Chondrocyte (in vitro differentiated cells): Measurements from ENCODE around the gene ELK3. TPM values are rescaled to one million over a fixed set of nuclear protein-coding genes. Genes with fewer than 3 reads are reported as not detected.

Experiments used
- DNase-seq: peaks from one replicate; pipeline ENCODE4 v3.0.0; 2021; ENCODE audit warnings: mixed read lengths, low spot score
- H3K27ac Mint-ChIP-seq: one replicate; pipeline ENCODE4 v1.8.0; 2021; ENCODE audit warnings: mild to moderate bottlenecking, moderate library complexity, mixed read lengths; ENCODE audit not compliant: unreplicated experiment
- H3K27me3 Mint-ChIP-seq: 2 replicates; pipeline ENCODE4 v1.8.0; 2021; ENCODE audit warnings: low read depth, mixed read lengths
- H3K36me3 Mint-ChIP-seq: 2 replicates; pipeline ENCODE4 v1.8.0; 2021; ENCODE audit warnings: low read depth, mixed read lengths
- H3K4me1 Mint-ChIP-seq: 2 replicates; pipeline ENCODE4 v1.8.0; 2021; ENCODE audit warnings: low read depth, mild to moderate bottlenecking, mixed read lengths
- H3K4me3 Mint-ChIP-seq: one replicate; pipeline ENCODE4 v1.8.0; 2021; ENCODE audit warnings: mild to moderate bottlenecking, moderate library complexity, mixed read lengths; ENCODE audit not compliant: unreplicated experiment
- H3K9me3 Mint-ChIP-seq: 2 replicates; pipeline ENCODE4 v1.8.0; 2021; ENCODE audit warnings: low read depth, mixed read lengths
- CTCF ChIP-seq: fragments of 200-600 bp; sonication (generic); IDR thresholded peaks from 2 replicates; pipeline ENCODE4 v1.5.0; 2021; ENCODE audit warnings: antibody characterized with exemption, mild to moderate bottlenecking, moderate library complexity
- total RNA-seq: library from RNA; stranded (reverse); gene quantifications from 3 replicates; pipeline ENCODE4 v1.2.1, GENCODE V29; 2021

The ELK3 gene
- total RNA-seq, 1 donor from 2014 or later = 38.8 TPM

GRCh38 chr12:96186607-96187301 lies 7.4 kb upstream of the ELK3 start:
- Mint-ChIP-seq H3K9me3 (peaks cover 6% of the 10 kb centered on the region), H3K27ac (no peak overlapping the region), H3K4me3 (no peak overlapping the region), H3K27me3 (no peaks in the 10 kb centered on the region), H3K4me1 (no peaks in the 10 kb centered on the region), H3K36me3 (peaks cover 2% of the 10 kb centered on the region)
- no peak for TF ChIP-seq CTCF
- no peak for DNase-seq

GRCh38 chr12:96187956-96188355 lies 6.2 kb upstream of the ELK3 start:
- H3K27me3 Mint-ChIP-seq = no peaks in the 10 kb centered on the region
- peaks cover 2% of the 10 kb centered on the region for H3K36me3 Mint-ChIP-seq
- H3K4me1 Mint-ChIP-seq = no peaks in the 10 kb centered on the region
- no peak overlapping the region for H3K27ac Mint-ChIP-seq
- H3K9me3 Mint-ChIP-seq = peaks cover 6% of the 10 kb centered on the region
- TF ChIP-seq CTCF = no peak
- H3K4me3 Mint-ChIP-seq = no peak overlapping the region
- DNase-seq = no peak

GRCh38 chr12:96189781-96190180 lies 4.4 kb upstream of the ELK3 start:
- no peak overlapping the region for H3K27ac Mint-ChIP-seq
- peaks cover 2% of the 10 kb centered on the region for H3K36me3 Mint-ChIP-seq
- no peak for DNase-seq
- H3K4me1 Mint-ChIP-seq = no peaks in the 10 kb centered on the region
- H3K27me3 Mint-ChIP-seq = no peaks in the 10 kb centered on the region
- TF ChIP-seq CTCF = no peak
- peaks cover 6% of the 10 kb centered on the region for H3K9me3 Mint-ChIP-seq
- H3K4me3 Mint-ChIP-seq = no peak overlapping the region

GRCh38 chr12:96190413-96191108 lies 3.6 kb upstream of the ELK3 start:
- Mint-ChIP-seq H3K4me1 (no peaks in the 10 kb centered on the region), H3K4me3 (no peak overlapping the region), H3K27me3 (no peaks in the 10 kb centered on the region), H3K36me3 (peaks cover 2% of the 10 kb centered on the region), H3K27ac (no peak overlapping the region), H3K9me3 (peaks cover 6% of the 10 kb centered on the region)
- no peak for TF ChIP-seq CTCF
- DNase-seq = no peak

- peak overlapping the region; percentile 70 for H3K4me3 Mint-ChIP-seq
Measured at GRCh38 chr12:96192926-96193573, 1.1 kb upstream of the ELK3 start.

More at GRCh38 chr12:96192926-96193573, 1.1 kb upstream of the ELK3 start:
- no peak for TF ChIP-seq CTCF
- H3K4me1 Mint-ChIP-seq = peaks cover 22% of the 10 kb centered on the region
- no peak for DNase-seq
- H3K27me3 Mint-ChIP-seq = no peaks in the 10 kb centered on the region
- peaks cover 2% of the 10 kb centered on the region for H3K36me3 Mint-ChIP-seq
- H3K27ac Mint-ChIP-seq = peak overlapping the region; percentile 54
- H3K9me3 Mint-ChIP-seq = peaks cover 6% of the 10 kb centered on the region
